Placental pericyte (primary cell): ENCODE measurements around the gene FOXA2. TPM values are rescaled to one million over a fixed set of nuclear protein-coding genes. Genes with fewer than 3 reads are reported as not detected.

Experiments
- small RNA-seq: library from RNA; depleted of rRNA; stranded (forward); fragments of <200 nt; gene quantifications from one replicate; pipeline ENCODE3, GENCODE V24; 2012; ENCODE audit warnings: low replicate concordance
- total RNA-seq: library from RNA; depleted of rRNA; stranded (reverse); fragments of >200 nt; gene quantifications from 2 replicates; pipeline ENCODE4 v1.2.3, GENCODE V29; 2012

The FOXA2 gene
- total RNA-seq, result under 0.01 and 5.0 TPM in 2 replicates

DNA sequence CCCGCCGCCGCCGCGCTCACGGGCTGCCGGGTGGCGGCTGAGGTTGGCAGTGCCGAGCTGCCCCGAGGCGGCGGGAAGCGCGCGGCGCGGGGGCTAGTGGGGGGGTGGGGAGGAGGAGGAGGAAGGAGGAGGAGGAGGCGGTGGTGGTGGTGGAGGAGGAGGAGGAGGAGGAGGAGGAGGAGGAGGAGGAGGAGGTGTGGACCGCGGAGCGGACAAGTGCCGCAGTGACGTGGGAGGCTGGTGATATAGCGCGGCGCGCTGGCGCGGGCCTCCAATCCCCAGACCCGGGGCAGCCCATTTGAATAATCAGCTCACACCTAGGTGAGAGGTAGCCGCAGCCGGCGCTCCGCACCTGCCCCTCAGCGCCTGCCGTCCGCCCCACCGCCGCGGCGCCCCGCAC is at the start of gene FOXA2:
Gene FOXA2, minus strand, starts transcription at position 51 of the 400 bp plus-strand sequence. CDS start 294 bp downstream, outside the sequence.

Small RNA genes within 50 kb of the gene (small RNA-seq; reads per million reads assigned to genes)
- not detected for gene LINC00261
